VCaP (cell line): ENCODE data around the gene IL10.

Experiments
- H3K27ac ChIP-seq: fragments of 450-650 bp; 2 replicates; pipeline ENCODE4 v1.5.1; 2017
- CTCF ChIP-seq: fragments of 450-650 bp; conservative IDR thresholded peaks from 2 replicates; pipeline ENCODE4 v1.5.1; 2017; ENCODE audit warnings: mild to moderate bottlenecking, moderate library complexity

The IL10 gene

DNA sequence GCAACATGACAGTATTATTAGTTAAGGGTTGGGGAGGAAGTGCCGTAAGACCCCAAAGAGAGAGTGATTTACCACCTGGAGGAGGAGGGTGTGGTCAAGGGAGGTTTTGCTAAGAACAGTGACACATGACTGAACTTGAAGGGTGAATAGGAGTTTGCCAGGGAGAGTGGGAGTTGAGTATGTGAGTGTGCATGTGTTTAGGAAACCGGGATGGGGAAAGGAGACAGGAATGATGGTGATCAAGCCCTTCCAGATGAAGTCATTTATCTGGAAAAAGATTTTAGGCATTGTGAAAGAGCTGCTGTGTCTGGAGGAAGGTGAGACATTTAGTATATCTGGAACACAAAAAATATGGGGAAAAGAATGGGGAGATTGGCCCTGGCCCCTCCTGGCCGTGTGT is 28.1 kb upstream of the IL10 start:
- TF ChIP-seq CTCF = no peak
- H3K27ac ChIP-seq = no peak overlapping the region

- TF ChIP-seq CTCF = no peak
- H3K27ac ChIP-seq = no peak overlapping the region
Observed at GRCh38 chr1:206799311-206799710, 27.0 kb upstream of the IL10 start.

- no peak overlapping the region for H3K27ac ChIP-seq
- TF ChIP-seq CTCF = 0 out of 2 replicates have a peak, but pooled peaks have one; percentile 6
Observed at GRCh38 chr1:206798384-206798996, 26.2 kb upstream of the IL10 start.

DNA sequence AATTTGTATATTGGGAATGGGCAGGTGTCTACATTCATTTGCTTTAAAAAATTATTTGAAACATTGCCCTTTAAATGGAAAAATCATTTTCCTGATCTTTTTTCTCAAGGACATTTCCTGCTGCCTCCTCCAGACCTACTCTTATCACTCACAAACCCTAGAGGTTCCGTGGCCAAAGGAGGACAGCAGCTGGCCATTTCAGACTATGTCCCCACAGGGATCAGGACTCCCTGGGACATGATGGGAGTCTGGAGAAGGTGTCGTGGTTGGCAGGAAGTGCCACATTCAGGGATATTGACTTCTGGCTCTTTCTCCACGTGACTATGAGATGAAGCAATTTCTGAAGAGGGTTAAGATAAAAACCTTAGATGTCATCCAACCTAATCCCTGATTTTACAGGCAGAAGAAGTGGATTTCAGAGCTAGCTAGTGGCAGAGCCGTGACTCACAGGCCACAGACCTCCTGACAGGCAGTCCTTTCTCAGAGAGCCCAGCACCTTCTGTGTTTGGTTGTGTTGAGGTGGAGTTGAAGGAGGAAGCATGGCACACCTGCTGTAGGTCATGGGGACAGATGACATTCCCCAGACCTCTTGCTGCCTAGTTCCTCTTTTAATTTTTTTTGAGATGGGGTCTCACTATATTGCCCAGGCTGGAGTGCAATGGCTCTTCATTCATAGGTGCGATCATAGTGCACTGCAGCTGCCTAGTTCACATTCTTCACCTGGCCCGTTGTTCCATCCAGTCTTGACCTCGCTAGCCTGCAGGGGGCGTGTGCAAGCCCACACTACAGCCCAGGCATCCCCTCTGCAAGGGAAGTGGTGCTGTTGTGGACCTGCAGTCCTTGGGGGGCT is 25.5 kb upstream of the IL10 start:
- H3K27ac ChIP-seq = no peak overlapping the region

GRCh38 chr1:206796981-206797402 is 24.7 kb upstream of the IL10 start:
- H3K27ac ChIP-seq = no peak overlapping the region
- no peak for TF ChIP-seq CTCF

More for the DNA sequence above, 25.5 kb upstream of the IL10 start:
- peak; percentile 57 for TF ChIP-seq CTCF

- no peak overlapping the region for H3K27ac ChIP-seq
- TF ChIP-seq CTCF = no peak
Observed at GRCh38 chr1:206796116-206796515, 23.8 kb upstream of the IL10 start.

DNA sequence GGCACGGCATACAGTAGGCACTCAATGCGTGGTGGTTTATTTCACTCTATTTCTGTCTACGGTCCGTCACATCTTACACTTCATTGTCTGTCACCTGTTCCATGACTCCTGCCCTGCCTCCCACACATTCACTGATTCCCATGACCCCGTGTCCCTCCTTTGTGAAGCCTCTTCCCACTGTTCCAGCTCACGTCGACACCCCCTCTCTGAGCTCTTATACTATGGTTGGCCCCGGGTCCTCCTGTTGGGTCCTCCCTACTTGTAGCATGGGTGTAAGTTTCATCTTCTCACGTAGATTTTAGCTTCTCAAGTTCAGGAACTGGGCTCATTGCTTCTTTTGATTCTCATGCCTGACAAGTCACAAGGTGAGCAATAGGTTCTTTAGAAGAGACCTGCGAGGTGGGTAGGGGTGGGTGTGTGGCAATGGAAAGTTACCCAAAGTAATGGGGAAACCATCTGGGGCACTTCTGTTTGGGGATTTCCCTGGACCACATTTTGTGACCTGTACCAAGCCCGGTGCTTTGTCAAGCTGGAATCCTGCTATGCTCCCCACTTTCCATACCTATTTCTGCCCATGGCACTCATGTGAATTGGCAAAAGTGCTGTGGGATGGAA is 22.1 kb upstream of the IL10 start:
- TF ChIP-seq CTCF = no peak
- H3K27ac ChIP-seq = no peak overlapping the region
